Measurements from ENCODE around the gene KIF5C.

GRCh38 chr2:148906124-148906523 is 31.1 kb downstream of the KIF5C start:
- TF ChIP-seq EZH2 (IDR thresholded peaks at IDR 0.05), result no peak
- TF ChIP-seq POLR2AphosphoS5 (IDR thresholded peaks at IDR 0.05; ENCODE audit: borderline replicate concordance, low read depth, low read length), result no peak

Data from SK-N-MC (cell line).